NCI-H2029 (cell line): ENCODE results near the gene VKORC1.

Experiments used
- DNase-seq: peaks from one replicate; lab custom pipeline; 2025; lab: John Stamatoyannopoulos, UW

VKORC1 gene

GRCh38 chr16:31082368-31083045 lies 12.1 kb downstream of the VKORC1 start:
- no peak for DNase-seq

DNA sequence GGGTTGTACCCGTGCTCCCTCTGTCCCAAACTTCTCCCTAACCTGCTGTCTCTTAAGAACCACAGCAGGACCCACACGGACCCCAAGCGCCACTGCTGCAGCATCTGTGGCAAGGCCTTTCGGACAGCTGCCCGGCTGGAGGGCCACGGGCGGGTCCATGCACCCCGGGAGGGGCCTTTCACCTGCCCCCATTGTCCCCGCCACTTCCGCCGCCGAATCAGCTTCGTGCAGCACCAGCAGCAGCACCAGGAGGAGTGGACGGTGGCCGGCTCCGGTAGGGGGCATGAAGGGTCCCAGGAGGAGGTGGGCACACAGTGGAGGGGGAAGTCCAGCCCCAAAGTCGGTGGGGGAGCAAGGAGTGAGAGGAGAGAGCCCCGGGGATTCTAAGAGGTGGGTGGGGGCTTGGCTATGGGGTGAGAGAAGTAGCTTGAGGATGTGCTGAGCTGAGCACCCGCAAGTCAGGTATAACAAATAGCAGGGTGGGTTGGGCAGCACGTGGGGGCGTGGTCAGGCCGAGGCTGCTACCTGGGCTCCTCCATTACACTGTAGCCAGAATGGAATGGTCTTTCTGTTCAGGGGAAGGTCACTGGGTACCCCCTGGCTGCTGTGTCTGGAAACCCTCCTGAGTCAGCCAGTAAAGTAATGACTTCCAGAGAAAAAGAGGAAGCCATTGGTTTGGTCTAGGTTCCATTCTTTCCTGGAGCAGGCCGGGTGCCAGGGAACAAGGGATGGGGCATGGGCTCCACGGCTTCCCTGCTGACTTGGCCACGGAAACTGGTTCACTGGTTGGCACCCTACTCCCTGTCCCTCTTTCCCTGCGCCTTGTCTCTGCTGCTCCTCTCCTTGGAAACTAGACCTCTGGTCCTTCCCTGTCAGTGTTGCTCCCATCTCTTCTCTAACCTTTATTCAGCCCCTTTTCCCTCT lies 12.9 kb downstream of the VKORC1 start:
- DNase-seq = no peak

DNA sequence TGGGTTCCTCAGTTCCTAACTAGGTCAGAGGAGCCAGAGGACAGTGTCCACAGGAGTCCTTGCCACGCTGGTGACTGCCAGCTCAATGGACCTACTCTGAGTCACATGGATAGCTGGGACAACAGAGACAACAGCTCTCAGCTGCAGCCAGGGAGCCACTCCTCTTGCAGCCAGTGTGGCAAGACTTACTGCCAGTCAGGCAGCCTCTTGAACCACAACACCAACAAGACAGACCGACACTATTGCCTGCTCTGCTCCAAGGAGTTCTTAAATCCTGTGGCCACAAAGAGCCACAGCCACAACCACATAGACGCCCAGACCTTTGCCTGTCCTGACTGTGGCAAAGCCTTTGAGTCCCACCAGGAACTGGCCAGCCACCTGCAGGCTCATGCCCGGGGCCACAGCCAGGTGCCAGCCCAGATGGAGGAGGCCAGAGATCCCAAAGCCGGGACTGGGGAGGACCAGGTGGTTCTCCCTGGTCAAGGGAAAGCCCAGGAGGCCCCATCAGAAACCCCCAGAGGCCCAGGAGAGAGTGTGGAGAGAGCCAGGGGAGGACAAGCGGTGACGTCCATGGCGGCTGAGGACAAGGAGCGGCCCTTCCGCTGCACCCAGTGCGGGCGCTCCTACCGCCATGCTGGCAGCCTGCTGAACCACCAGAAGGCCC lies 13.7 kb downstream of the VKORC1 start:
- no peak for DNase-seq

DNA sequence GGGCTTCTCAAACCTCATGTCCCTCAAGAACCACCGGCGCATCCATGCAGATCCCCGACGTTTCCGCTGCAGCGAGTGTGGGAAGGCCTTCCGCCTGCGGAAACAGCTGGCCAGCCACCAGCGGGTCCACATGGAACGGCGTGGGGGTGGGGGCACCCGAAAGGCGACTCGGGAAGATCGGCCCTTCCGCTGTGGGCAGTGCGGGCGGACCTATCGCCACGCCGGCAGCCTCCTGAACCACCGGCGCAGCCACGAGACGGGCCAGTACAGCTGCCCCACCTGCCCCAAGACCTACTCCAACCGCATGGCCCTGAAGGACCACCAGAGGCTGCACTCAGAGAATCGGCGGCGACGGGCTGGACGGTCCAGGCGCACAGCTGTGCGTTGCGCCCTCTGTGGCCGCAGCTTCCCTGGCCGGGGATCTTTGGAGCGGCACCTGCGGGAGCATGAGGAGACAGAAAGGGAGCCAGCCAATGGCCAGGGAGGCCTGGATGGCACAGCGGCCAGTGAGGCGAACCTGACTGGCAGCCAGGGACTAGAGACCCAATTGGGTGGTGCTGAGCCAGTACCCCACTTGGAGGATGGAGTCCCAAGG lies 14.5 kb downstream of the VKORC1 start:
- DNase-seq = no peak

DNA sequence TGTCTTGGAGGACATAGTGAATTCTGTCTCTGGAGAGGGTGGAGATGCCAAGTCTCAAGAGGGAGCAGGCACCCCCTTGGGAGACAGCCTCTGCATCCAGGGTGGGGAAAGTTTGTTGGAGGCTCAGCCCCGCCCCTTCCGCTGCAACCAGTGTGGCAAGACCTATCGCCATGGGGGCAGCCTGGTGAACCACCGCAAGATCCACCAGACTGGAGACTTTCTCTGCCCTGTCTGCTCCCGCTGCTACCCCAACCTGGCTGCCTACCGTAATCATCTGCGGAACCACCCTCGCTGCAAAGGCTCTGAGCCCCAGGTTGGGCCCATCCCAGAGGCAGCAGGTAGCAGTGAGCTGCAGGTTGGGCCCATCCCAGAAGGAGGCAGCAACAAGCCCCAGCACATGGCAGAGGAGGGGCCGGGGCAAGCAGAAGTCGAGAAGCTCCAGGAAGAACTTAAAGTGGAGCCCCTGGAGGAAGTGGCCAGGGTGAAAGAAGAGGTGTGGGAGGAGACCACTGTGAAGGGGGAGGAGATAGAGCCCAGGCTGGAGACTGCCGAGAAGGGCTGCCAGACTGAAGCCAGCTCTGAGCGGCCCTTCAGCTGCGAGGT lies 15.2 kb downstream of the VKORC1 start:
- DNase-seq = no peak

DNA sequence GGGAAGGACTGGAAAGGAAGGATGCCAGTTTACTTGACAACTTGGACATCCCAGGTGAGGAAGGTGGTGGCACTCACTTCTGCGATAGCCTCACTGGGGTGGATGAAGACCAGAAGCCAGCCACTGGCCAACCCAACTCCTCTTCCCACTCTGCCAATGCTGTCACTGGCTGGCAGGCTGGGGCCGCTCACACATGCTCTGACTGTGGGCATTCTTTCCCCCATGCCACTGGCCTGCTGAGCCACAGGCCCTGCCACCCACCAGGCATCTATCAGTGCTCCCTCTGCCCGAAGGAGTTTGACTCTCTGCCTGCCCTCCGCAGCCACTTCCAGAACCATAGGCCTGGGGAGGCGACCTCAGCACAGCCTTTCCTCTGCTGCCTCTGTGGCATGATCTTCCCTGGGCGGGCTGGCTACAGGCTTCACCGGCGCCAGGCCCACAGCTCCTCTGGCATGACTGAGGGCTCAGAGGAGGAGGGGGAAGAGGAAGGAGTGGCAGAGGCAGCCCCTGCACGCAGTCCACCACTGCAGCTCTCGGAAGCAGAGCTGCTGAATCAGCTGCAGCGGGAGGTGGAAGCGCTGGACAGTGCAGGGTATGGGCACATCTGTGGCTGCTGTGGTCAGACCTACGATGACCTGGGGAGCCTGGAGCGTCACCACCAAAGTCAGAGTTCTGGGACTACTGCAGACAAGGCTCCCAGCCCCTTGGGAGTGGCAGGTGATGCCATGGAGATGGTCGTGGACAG lies 15.8 kb downstream of the VKORC1 start:
- no peak for DNase-seq

DNA sequence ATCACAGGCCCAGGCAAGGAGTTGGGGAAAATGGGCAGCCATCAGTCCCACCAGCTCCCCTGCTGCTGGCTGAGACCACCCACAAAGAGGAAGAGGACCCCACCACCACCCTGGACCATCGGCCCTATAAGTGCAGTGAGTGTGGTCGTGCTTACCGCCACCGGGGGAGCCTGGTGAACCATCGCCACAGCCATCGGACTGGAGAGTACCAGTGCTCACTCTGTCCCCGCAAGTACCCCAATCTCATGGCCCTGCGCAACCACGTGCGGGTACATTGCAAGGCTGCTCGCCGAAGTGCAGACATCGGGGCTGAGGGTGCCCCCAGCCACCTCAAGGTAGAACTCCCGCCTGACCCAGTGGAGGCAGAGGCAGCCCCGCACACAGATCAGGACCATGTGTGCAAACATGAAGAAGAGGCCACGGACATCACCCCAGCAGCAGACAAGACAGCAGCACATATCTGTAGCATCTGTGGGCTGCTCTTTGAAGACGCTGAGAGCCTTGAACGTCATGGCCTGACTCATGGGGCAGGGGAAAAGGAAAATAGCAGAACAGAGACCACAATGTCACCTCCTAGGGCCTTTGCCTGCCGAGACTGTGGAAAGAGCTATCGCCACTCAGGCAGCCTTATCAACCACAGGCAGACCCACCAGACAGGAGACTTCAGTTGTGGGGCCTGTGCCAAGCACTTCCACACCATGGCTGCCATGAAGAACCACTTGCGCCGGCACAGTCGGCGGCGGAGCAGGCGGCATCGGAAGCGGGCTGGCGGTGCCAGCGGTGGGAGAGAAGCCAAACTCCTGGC lies 16.8 kb downstream of the VKORC1 start:
- DNase-seq = no peak

GRCh38 chr16:31077024-31077423 lies 17.6 kb downstream of the VKORC1 start:
- DNase-seq = no peak

GRCh38 chr16:31076319-31076718 lies 18.3 kb downstream of the VKORC1 start:
- DNase-seq = no peak

- no peak for DNase-seq
Measured at GRCh38 chr16:31074814-31075183, 19.8 kb downstream of the VKORC1 start.

GRCh38 chr16:31073970-31074813 lies 20.4 kb downstream of the VKORC1 start, which contains the start of the genes ZNF646 and ZNF668:
Gene ZNF646 (plus strand): TSS chr16:31074422. CDS start chr16:31076325, 1,903 bp downstream.
Gene ZNF668 (minus strand): TSS chr16:31074240. CDS start chr16:31064459, 9,781 bp downstream.
- peak; percentile 99 for DNase-seq

- DNase-seq = peak; percentile 84
Measured at GRCh38 chr16:31073142-31073969, 21.2 kb downstream of the VKORC1 start.

DNA sequence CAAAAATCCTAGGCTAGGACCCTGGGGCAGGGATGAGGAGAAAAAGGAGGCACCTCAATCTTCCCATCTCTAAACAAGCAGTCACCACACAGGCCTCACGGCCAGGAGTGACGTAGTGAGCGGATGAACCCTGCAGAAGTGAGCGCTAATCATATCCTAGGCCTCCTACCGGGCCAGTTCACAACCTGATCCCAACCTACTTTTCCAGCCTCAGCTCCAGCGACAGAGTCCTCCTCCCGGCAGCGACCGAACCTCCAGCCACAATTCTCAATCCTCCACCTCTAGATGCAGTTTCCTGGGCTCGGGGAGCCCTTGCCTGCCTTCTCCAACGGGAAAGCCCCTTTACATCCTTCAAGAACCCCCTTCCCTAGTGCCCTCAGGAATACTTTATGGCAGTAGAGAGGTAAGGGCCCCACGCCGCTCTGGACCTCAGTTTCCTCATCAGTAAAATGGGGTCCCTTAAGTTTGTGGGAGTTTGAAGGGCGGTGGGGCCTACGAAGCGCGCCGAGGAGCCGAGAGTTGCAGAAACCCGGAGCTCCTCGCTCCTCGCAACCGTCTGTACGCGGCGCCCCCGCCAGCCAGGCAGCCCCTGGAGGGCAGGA lies 22.0 kb downstream of the VKORC1 start:
- peak; percentile 15 for DNase-seq

GRCh38 chr16:31071861-31072260 lies 22.7 kb downstream of the VKORC1 start:
- peak; percentile 74 for DNase-seq

DNA sequence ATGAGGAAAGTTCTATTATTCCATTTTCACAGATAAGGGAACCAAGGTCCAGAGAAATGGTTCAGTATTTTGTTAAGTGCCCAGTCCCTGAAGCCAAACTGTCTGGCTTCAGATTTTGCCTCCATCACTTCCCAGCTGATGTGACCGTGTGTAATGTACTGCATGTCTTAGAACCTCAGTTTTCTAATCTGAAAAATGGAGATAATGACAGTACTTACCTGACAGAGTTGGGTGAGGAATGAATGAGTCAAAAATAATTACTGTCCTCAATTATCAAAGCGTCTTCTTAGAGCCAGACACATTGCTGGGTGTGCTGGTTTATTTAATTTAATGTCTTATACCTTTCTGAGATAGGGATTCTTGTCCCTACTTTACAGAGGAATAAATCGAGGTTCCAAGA lies 27.3 kb downstream of the VKORC1 start:
- DNase-seq = no peak

- no peak for DNase-seq
Measured at GRCh38 chr16:31064882-31065461, 29.6 kb downstream of the VKORC1 start.

- DNase-seq = no peak
Measured at GRCh38 chr16:31063843-31064611, 30.6 kb downstream of the VKORC1 start.
